GM12801 (cell line): ENCODE data around the gene MEIG1.

Experiments
- TF ChIP-seq, protein P1 (sequence below): IDR thresholded peaks from one replicate; pipeline ENCODE4 v1.5.1; 2011; ENCODE audit warnings: control low read depth; ENCODE audit not compliant: insufficient read length; ENCODE audit errors: extremely low read depth

The MEIG1 gene, protein sequence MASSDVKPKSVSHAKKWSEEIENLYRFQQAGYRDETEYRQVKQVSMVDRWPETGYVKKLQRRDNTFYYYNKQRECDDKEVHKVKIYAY

DNA sequence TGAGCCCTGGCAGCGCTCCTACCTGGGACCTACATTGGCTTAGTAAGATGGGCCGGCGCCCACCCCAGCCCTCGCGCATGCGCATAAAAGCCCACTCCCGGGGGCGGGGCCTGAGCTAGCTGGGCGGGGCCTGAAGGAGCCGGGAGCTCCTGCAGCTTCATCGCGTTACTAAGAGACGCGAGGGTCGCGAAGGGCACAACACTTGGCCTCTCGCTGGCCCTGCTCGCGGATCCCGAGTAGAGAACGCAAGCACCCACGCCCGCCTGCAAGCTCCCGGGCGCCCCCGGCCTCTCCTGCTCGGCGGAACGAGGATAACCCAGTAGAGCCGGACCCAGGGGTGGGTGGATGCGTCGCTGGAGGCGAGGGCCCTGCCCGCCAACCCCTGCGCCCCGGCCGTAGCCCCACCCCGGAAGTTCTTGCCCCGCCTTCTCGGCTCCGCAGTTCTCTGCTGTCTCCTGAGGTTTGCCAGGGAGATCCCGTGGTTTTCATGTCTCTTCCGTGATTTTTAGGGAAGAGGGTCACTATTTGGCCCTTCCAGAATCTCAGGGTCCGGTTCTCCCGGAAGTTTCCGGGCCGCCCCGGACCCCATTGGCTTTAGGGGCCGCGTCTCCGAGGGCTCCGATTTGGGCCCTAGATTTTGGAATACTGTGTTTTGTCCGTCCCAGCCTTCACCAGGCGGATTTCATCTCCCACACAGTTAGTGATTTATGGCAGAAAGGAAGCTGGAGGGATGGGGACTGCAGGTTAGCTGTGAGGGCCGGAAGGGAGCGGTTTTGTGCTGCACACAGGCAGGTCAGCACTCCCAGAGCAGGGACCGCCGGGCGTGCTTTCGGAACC lies at the start of gene MEIG1:
MEIG1 (plus strand) TSS at position 168 of the 837 bp plus-strand sequence. CDS start 7,081 bp downstream, outside the sequence.
- TF ChIP-seq, protein P1, sequence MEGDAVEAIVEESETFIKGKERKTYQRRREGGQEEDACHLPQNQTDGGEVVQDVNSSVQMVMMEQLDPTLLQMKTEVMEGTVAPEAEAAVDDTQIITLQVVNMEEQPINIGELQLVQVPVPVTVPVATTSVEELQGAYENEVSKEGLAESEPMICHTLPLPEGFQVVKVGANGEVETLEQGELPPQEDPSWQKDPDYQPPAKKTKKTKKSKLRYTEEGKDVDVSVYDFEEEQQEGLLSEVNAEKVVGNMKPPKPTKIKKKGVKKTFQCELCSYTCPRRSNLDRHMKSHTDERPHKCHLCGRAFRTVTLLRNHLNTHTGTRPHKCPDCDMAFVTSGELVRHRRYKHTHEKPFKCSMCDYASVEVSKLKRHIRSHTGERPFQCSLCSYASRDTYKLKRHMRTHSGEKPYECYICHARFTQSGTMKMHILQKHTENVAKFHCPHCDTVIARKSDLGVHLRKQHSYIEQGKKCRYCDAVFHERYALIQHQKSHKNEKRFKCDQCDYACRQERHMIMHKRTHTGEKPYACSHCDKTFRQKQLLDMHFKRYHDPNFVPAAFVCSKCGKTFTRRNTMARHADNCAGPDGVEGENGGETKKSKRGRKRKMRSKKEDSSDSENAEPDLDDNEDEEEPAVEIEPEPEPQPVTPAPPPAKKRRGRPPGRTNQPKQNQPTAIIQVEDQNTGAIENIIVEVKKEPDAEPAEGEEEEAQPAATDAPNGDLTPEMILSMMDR = no peak

DNA sequence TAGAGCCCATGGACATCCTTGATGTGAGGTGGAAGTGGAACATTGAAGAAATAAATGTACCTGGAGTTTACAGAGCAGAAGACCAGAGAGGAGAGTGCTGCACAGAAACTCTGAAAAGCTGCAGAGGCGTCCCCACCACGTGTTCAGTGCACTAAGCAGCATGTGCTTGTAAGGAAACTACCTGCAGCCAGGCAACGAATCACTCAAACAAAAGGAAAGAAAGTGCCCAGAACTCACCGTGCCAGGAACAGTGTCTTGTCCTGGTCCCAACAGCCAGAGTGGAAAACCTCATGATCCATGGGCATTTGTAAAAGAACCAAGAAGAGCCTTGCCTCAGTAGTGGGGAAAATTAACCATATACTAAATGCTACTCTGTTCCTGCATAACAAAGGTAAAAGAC lies 48.2 kb upstream of the MEIG1 start:
- TF ChIP-seq, protein P1 = no peak

DNA sequence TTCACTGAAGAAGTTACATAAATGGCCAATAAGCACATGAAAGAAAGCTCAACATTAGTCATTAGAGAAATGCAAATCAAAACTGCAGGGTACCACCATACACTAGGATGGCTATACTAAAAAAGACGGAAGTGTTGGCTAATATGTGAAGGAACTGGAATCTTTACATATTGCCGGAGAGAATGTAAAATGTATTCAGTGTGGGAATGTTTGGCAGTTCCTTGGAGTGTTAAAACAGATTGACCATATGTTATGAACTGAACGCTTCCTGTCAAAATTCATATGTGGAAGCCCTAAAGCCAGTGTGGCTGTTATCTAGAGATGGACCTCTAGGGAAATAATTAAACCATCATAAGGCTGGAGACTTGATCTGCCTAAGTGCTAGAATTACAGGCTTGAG lies 47.4 kb upstream of the MEIG1 start:
- TF ChIP-seq, protein P1 = no peak

DNA sequence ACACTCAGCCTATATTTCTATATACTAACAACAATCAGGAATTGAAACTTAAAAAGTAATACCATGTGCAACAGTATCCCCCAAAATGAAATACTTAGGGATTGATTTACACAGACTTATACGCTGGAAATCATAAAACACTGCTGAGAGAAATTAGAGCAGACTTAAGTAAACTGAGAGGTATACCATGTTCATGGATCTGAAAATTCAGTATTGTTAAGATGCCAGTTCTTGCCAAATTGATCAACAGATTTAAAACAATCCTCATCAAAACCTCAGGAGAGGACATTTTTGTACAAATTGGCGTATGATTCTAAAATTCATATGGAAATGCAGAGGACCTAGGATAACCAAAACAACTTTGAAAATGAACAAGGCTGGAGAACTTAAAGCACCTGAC lies 42.6 kb upstream of the MEIG1 start:
- TF ChIP-seq, protein P1 = no peak

DNA sequence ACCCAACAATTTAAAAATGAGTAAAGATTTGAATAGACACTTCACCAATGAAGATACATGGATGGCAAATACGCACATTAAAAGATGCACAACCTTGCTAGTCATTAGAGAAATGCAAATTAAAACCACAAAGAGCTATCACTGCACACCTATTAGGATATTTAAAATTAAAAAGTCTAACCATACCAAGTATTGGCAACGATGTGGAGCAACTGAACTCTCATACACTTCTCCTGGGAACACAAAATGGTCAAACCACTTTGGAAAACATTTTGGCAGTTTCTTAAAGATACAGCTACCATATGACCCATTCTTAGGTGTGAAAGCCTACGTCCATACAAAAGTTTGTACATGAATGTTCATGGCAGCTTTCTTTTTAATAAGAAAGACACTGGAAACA lies 41.4 kb upstream of the MEIG1 start:
- TF ChIP-seq, protein P1 = no peak

DNA sequence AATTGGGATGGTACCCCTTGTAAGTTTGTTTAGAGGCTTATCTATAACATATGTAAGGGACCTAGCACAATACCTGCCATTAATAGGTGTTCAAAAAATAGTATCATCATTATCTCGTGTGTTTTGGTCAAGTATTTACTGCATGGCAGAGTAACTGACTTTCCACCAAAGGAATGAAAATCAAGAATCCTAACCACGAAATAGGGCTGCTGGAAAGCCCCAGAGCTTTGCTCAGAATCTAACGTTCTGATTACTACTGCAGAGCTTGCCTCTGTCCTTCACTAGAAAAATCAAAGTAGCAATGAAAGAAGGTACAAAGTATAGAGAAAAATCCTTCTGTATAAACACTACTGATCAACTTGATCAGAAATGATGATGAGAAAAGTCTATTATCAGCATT lies 40.2 kb upstream of the MEIG1 start:
- TF ChIP-seq, protein P1 = no peak

DNA sequence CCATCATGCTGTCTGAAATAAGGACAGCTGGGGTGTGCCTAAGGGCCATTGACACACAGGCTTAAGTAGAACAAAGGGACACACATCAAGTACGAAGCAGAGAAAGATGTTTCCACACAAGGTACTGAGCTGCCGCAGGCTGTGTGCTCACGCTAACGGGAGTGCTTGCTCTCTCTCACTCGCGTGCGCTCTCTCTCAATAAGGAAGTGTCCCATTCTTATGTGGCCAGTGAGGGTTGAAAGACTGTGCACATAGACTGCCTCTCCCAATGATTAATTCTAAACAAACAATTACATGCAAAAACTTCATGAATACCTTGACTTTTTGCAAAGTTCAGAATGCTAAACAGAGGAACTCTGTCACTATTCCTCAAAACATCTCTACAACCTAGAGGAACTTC lies 35.2 kb upstream of the MEIG1 start:
- TF ChIP-seq, protein P1 = no peak
